PFSK-1 (cell line): ENCODE measurements around the gene EXPH5.

Experiments used
- FOXP2 ChIP-seq: optimal IDR thresholded peaks from 2 replicates; pipeline ENCODE3; 2011; ENCODE audit warnings: borderline replicate concordance, control low read depth, inconsistent platforms; ENCODE audit not compliant: insufficient read depth; ENCODE audit errors: extremely low read length, extremely low read depth
- POLR2AphosphoS5 ChIP-seq: IDR thresholded peaks from 2 replicates; pipeline ENCODE4 v1.6.1; 2012; ENCODE audit warnings: low read depth, mild to moderate bottlenecking, control low read depth, low read length, moderate library complexity
- SIN3A ChIP-seq: IDR thresholded peaks from 2 replicates; pipeline ENCODE4 v1.6.1; 2012; ENCODE audit warnings: mild to moderate bottlenecking, low read length, moderate library complexity, borderline replicate concordance; ENCODE audit not compliant: insufficient read depth
- TAF1 ChIP-seq: IDR thresholded peaks from 2 replicates; pipeline ENCODE4 v1.6.1; 2012; ENCODE audit warnings: low read length, control low read depth, borderline replicate concordance; ENCODE audit not compliant: insufficient read depth
- TF ChIP-seq, protein P1 (sequence below), 2 experiments: IDR thresholded peaks; 2 replicates each; pipeline versions ENCODE4 v1.6.1 to v1.8.0; 2011 to 2012; ENCODE audit warnings: low read depth in 2 of 2, low read length in 2 of 2, control low read depth in 1 of 2, inconsistent platforms in 1 of 2, mild to moderate bottlenecking in 1 of 2, moderate library complexity in 1 of 2; ENCODE audit not compliant: insufficient read depth in 1 of 2

The EXPH5 gene

DNA sequence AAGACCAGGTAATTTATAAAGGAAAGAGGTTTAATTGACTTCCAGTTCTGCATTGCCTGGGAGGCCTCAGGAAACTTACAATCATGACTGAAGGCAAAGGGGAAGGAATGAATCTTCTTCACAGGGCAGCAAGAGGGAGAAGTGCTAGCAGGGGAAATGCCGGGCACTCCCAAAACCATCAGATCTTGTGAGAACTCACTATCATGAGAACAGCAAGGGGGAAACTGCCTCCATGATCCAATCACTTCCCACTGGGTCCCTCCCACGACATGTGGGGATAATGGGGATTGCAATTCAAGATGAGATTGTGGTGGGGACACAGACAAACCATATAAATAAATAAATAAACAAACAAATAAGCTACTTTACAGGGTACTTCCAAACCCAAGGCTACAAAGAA, 28.8 kb upstream of the EXPH5 start:
- TF ChIP-seq POLR2AphosphoS5 (no peak), SIN3A (no peak), TAF1 (no peak), FOXP2 (no peak)
- TF ChIP-seq, protein P1, sequence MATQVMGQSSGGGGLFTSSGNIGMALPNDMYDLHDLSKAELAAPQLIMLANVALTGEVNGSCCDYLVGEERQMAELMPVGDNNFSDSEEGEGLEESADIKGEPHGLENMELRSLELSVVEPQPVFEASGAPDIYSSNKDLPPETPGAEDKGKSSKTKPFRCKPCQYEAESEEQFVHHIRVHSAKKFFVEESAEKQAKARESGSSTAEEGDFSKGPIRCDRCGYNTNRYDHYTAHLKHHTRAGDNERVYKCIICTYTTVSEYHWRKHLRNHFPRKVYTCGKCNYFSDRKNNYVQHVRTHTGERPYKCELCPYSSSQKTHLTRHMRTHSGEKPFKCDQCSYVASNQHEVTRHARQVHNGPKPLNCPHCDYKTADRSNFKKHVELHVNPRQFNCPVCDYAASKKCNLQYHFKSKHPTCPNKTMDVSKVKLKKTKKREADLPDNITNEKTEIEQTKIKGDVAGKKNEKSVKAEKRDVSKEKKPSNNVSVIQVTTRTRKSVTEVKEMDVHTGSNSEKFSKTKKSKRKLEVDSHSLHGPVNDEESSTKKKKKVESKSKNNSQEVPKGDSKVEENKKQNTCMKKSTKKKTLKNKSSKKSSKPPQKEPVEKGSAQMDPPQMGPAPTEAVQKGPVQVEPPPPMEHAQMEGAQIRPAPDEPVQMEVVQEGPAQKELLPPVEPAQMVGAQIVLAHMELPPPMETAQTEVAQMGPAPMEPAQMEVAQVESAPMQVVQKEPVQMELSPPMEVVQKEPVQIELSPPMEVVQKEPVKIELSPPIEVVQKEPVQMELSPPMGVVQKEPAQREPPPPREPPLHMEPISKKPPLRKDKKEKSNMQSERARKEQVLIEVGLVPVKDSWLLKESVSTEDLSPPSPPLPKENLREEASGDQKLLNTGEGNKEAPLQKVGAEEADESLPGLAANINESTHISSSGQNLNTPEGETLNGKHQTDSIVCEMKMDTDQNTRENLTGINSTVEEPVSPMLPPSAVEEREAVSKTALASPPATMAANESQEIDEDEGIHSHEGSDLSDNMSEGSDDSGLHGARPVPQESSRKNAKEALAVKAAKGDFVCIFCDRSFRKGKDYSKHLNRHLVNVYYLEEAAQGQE (IDR thresholded peaks at IDR 0.05; ENCODE audit: insufficient read depth in 1 of 2, low read depth in 2 of 2, low read length in 2 of 2) = no peak

DNA sequence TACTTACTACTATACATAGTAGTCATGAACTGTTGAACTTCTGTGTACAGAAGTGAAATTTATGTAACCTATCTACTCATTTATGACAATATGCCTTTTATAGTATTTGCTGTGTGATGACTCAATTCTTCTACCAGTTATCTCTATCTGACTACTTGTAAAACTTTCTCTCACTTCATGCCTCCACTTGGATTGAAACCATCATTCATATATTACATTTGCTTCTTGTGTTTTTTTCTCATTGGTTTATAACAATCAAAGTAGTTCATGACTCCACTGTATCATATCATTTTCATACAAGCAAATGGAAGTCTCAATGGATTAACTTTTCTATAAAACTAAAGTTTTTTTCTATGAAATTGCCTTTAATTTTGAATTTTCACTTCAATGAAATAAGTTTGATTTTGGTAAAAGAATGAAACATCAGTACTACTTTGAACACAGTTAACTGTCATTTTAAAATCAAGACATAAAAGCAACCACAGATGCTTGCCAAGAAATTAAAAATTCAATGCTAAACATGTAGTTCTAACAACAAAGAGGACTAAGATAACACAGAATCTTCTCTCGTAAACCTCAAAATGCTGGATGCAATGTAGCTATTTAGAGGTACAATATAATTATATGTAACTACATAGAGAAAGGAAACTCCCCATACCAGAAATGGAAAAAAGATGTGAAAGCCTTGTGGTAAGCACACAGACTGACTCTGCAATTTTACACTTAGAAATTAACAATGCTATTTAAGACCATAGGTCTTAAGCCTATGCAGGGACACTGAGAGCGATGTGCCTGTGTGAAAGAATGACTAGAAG, 27.6 kb upstream of the EXPH5 start:
- TF ChIP-seq SIN3A (no peak), TAF1 (no peak), POLR2AphosphoS5 (no peak), FOXP2 (no peak)
- TF ChIP-seq, protein P1 (IDR thresholded peaks at IDR 0.05; ENCODE audit: insufficient read depth in 1 of 2, low read depth in 2 of 2, low read length in 2 of 2) = no peak

DNA sequence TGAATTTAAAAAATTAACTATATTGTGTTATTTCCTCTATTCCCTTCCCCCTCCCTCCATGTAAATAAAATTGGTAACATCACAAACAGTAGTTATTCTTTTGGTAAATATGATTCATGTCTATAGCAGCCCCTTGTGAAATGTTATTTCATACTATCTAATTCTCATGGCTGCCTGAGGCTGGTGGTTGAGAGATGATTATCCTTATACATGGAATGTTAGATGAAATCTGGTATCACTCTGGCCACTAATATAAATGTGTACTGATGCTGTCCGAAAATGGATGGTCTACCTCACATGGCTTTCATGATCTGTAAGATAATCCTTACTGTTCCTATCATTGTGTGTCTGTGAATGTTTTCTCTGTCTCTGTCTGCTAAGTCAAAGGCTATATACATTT, 25.0 kb upstream of the EXPH5 start:
- TF ChIP-seq POLR2AphosphoS5 (no peak), SIN3A (no peak), TAF1 (no peak)
- TF ChIP-seq, protein P1 (IDR thresholded peaks at IDR 0.05; ENCODE audit: insufficient read depth in 1 of 2, low read depth in 2 of 2, low read length in 2 of 2) = no peak

DNA sequence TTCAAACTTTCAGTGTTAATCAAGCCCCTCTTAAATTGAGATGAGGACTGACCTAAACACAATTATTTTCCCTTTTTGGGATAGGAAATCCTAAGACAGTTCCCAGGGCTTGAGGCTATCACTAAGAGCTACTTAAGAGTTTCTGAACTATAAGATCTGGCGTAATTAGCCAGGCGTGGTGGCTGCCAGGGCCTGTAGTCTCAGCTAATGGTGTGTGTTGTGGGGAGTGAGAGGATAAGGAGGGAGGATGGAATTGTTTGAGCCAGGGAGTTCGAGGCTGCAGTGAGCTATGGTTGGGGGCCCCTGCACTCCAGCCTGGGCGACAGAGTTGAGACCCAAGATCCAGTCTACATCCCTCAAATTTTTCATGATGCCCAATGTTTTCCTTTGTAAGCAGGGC, 23.5 kb upstream of the EXPH5 start:
- no peak for TF ChIP-seq FOXP2
- TF ChIP-seq, protein P1 (IDR thresholded peaks at IDR 0.05; ENCODE audit: insufficient read depth in 1 of 2, low read depth in 2 of 2, low read length in 2 of 2) = no peak
- TF ChIP-seq TAF1 = no peak
- TF ChIP-seq POLR2AphosphoS5 = no peak
- TF ChIP-seq SIN3A = no peak

DNA sequence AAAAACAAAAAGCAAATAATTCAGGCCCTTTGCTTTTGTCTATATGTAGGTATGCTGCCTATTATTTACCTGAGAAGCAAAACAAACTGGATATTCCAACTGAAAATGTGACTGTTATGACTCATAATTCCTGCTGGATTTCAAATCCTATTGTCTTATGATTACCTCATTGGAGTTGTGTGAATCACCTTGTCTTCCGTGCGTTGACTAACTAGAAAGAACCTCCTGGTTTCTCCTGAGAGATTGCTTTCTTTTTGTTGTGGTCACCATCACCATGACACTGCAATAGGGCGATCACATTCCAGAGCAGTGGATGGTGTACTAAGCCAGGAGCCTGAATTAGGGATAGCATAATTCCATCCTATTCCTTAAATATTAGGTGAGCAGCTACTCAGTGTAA, 23.0 kb upstream of the EXPH5 start:
- TF ChIP-seq, protein P1 (IDR thresholded peaks at IDR 0.05; ENCODE audit: insufficient read depth in 1 of 2, low read depth in 2 of 2, low read length in 2 of 2) = no peak
- no peak for TF ChIP-seq SIN3A
- TF ChIP-seq FOXP2 = no peak
- no peak for TF ChIP-seq TAF1
- no peak for TF ChIP-seq POLR2AphosphoS5
